Right lobe of liver (tissue), 6 donors: ENCODE results near the gene IRF9. TPM values are rescaled to one million over a fixed set of nuclear protein-coding genes. Genes with fewer than 3 reads are reported as not detected.
A peak's percentile ranks its signal among the peaks of the same experiment; 100 is the strongest.

Source experiments
- ATAC-seq, 4 donors: fragments of 200-7000 bp; cut with Tn5 transposase; one replicate each; pipeline ENCODE4 v1.9.1; 2020; ENCODE audit warnings: mild to moderate bottlenecking in 4 of 4, moderate library complexity in 4 of 4
- DNase-seq, 3 donors: peaks; one replicate each; pipeline ENCODE4 v3.0.0-alpha.2; 2020
- H3K27ac ChIP-seq, 3 donors: fragments of 200-600 bp; one replicate each; pipeline ENCODE4 v1.8.0; 2022
- H3K27me3 ChIP-seq, 2 donors: fragments of 200-600 bp; one replicate each; pipeline ENCODE4 v1.8.0; 2022
- H3K36me3 ChIP-seq, 4 donors: fragments of 200-600 bp; sonication (generic) in 1 of 4; one replicate each; pipeline versions ENCODE4 v1.5.1 to v1.8.0; 2017 to 2022; ENCODE audit warnings: control low read depth in 1 of 4
- H3K4me1 ChIP-seq, 4 donors: fragments of 200-600 bp; sonication (generic) in 1 of 4; one replicate each; pipeline versions ENCODE4 v1.5.1 to v1.8.0; 2017 to 2022; ENCODE audit warnings: control low read depth in 1 of 4
- H3K4me3 ChIP-seq, 3 donors: fragments of 200-600 bp; one replicate each; pipeline ENCODE4 v1.8.0; 2022
- H3K9me3 ChIP-seq, 4 donors: fragments of 200-600 bp; sonication (generic) in 1 of 4; one replicate each; pipeline versions ENCODE4 v1.5.1 to v1.8.0; 2017 to 2022; ENCODE audit warnings: control low read depth in 1 of 4
- POLR2A ChIP-seq: fragments of 450-650 bp; IDR thresholded peaks from one replicate; pipeline ENCODE4 v1.6.1; 2017; ENCODE audit warnings: antibody characterized with exemption, mild to moderate bottlenecking
- WGBS: methylation state at CpG from one replicate; pipeline ENCODE4 v1.1.6; 2018; ENCODE audit warnings: low coverage, low lambda C conversion rate; ENCODE audit not compliant: insufficient coverage; ENCODE audit errors: missing lambda C conversion rate; 5-methylcytosine and 5-hydroxymethylcytosine counted together
- intact Hi-C, 2 donors: fragments of 100-400 bp; cut with DNase I; formaldehyde crosslinking; loops; one replicate each; pipeline versions ENCODE4 v1.11.2 to v1.14.1; 2022
- total RNA-seq, 6 experiments: library from RNA; depleted of rRNA in 2 of 6; stranded (reverse); fragments of >200 nt in 2 of 6; fragmentation: NEBNext Ultra II Directional in 3 of 6; extraction: Animal tissue kit (Norgen Biotek cat#: 25700) in 3 of 6; gene quantifications; one replicate each; pipeline versions ENCODE4 v1.1.0 to v1.2.4, GENCODE V29; 2016 to 2023
- TF ChIP-seq, protein P1 (sequence below), 4 donors: fragments of 200-600 bp in 3 of 4; fragments of 450-650 bp in 1 of 4; IDR thresholded peaks; one replicate each; pipeline versions ENCODE4 v1.5.1 to v1.8.0; 2016 to 2022; ENCODE audit warnings: antibody characterized with exemption in 4 of 4, mild to moderate bottlenecking in 2 of 4
- donor health status: DM: no; HTN: yes; CAD: no.
- donor health status: DM: no; HTN: no; CAD: no.
- donor health status: DM: no; HTN: no; CAD: no.
- donor health status: DM: no; HTN: yes; CAD: no.
- donor health status: DM: no; HTN: yes; CAD: no.

The IRF9 gene
- total RNA-seq, 6 experiments from 2014 or later: 17.4 to 66.6 (median 37.2) TPM

DNA sequence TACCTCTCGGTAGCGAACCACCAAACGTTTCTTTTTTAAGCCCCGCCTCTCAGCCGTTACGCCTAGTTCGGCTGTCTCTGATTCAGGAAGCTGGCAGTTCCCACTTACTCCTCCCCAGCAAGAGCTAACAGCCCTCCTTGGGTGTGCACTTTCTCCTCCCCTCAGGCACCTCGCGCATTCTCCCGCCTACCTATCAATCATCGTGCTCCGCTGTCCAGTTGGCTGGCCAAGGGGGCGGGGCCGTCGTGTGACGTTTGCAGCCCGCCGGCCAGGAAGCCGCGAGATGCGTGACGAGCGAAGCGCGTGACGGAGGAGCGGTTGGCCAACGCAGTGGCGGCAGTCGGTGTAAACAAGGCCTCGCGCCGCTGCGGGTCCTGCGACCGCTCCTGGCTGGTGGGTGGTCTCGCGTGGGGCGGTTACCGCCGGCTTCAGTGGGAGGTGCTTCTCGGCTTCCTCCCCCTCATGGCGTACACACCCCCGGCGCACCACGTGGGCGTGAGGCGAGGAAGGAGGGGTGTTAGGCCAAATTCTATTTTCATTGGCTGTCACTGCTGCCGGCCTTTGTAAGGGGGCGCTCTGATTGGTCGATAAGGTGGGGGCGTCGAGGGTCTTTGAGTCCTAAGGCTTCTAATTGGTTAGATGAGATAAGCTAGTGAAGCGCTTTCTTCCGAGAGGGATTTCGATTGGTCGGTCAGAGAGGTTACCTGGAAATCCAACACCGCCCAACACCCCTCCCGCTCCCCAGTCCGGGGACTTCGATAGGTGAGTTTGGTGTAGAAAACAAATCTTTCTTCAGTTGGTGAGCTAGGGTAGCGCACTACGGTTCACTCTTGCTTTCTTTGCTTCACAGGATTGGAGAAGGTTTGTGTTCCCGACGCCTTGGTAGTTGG, 46.3 kb upstream of the IRF9 start, which contains the start of the genes DCAF11 and NRL:
TSS of gene DCAF11 (plus strand) at position 246 of the 890 bp plus-strand sequence. CDS start 818 bp downstream, outside the sequence.
TSS of gene NRL (minus strand) at position 418 of the 890 bp plus-strand sequence. CDS start 32,101 bp downstream, outside the sequence.
- peaks cover 0 to 28% (median 10%) of the 10 kb centered on the region in 4 donors for H3K36me3 ChIP-seq
- H3K4me3 ChIP-seq: peak within 1 kb of the TSS; percentile 63 to 82 (median 82)
- ATAC-seq (peak; percentile 82 to 93 (median 85)), DNase-seq (peak; percentile 99 to 100 (median 99))
- H3K27ac ChIP-seq: peak within 1 kb of the TSS; percentile 88 to 100 (median 89)
- H3K9me3 ChIP-seq: no peaks in the 10 kb centered on the region
- intact Hi-C loops: no loop called here
- under 1% methylated on average over 33 of the region's 65 CpGs for WGBS
- H3K4me1 ChIP-seq: peaks cover 0 to 34% (median 11%) of the 10 kb centered on the region in 4 donors
- TF ChIP-seq, protein P1, sequence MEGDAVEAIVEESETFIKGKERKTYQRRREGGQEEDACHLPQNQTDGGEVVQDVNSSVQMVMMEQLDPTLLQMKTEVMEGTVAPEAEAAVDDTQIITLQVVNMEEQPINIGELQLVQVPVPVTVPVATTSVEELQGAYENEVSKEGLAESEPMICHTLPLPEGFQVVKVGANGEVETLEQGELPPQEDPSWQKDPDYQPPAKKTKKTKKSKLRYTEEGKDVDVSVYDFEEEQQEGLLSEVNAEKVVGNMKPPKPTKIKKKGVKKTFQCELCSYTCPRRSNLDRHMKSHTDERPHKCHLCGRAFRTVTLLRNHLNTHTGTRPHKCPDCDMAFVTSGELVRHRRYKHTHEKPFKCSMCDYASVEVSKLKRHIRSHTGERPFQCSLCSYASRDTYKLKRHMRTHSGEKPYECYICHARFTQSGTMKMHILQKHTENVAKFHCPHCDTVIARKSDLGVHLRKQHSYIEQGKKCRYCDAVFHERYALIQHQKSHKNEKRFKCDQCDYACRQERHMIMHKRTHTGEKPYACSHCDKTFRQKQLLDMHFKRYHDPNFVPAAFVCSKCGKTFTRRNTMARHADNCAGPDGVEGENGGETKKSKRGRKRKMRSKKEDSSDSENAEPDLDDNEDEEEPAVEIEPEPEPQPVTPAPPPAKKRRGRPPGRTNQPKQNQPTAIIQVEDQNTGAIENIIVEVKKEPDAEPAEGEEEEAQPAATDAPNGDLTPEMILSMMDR (IDR thresholded peaks at IDR 0.05): no peak
- peak; percentile 84 for TF ChIP-seq POLR2A
- H3K27me3 ChIP-seq: no peaks in the 10 kb centered on the region

DNA sequence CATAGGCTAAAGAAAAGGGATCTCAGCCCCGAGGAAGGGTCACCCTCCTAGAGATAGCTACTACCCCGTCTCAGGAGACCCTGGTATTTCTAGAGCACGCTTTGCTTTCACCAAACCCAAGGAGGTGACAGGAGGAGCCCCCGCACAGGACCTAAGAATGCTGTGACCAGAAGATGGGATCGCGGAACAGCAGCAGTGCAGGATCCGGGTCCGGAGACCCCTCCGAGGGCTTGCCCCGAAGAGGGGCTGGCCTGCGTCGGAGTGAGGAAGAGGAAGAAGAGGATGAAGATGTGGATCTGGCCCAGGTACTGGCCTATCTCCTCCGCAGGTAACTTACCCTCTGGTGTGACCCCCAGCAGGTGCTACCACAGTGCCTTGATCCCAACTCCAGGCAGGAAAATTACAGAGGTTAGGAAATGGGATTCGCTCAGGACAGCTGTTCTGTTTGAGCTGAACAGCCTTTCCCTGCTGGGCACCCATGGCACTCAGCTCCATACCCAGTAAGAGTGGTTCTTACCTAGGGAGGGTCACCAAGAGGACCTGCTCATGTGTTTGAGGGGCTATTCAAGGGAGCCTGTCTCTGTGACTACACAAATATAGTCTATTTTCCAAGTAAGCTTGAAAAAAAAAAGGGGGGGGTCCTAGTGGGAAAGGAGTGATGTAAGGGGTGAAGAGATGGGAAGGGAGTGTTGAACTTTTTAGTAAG, 45.5 kb upstream of the IRF9 start:
- Histone ChIP-seq H3K4me1 (peaks cover 0 to 27% (median 9%) of the 10 kb centered on the region in 4 donors), H3K27me3 (no peaks in the 10 kb centered on the region), H3K36me3 (peaks cover 0 to 36% (median 12%) of the 10 kb centered on the region in 4 donors), H3K27ac (peak overlapping the region; percentile 88 to 100 (median 89)), H3K9me3 (no peaks in the 10 kb centered on the region), H3K4me3 (peak overlapping the region; percentile 50 to 82 (median 82))
- no peak for DNase-seq
- 0% methylated on average over 10 of the region's 14 CpGs for WGBS
- TF ChIP-seq, protein P1 (IDR thresholded peaks at IDR 0.05): no peak
- TF ChIP-seq POLR2A: no peak
- no peak for ATAC-seq
- intact Hi-C loops: no loop called here

DNA sequence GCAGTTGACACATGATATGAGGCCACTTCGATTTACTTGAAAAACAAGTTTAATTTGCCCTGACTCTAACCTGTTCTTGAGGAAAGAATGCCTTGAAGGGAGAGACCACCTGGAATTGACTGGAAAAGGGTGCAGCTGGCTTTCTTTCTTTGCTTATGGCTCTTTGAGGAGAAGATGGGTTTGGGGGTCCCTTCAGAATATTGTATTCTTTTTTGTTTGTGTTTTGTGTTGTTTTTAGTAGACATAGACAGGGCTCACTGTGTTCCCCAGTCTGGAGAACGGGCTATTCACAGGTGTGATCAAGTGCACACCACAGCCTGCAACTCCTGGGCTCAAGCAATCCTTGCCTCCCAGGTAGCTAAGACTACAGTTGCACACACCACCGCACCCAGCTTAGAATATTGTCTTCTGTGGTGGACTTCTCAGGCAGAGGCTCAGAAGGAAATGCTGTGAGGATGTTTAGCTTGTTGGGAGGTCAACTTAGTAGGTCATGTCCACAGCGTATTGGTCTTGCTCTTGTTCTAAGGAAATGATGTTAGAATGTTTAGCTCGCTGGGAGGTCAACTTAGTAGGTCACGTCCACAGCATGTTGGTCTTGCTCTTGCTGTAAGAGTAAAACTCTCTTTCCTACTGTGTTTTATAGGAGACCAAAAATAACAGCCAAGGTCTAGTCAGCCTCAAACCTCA, 44.8 kb upstream of the IRF9 start:
- H3K4me1 ChIP-seq: peaks cover 0 to 22% (median 6%) of the 10 kb centered on the region in 4 donors
- H3K27me3 ChIP-seq: no peaks in the 10 kb centered on the region
- DNase-seq (no peak), ATAC-seq (no peak)
- peaks cover 0 to 43% (median 16%) of the 10 kb centered on the region in 4 donors for H3K36me3 ChIP-seq
- TF ChIP-seq, protein P1 (IDR thresholded peaks at IDR 0.05): no peak
- no peak for TF ChIP-seq POLR2A
- intact Hi-C loops: no loop called here
- no peaks in the 10 kb centered on the region for H3K9me3 ChIP-seq
- peak overlapping the region; percentile 88 to 100 (median 89) for H3K27ac ChIP-seq
- WGBS: 21% methylated on average over 6 of the region's 6 CpGs
- H3K4me3 ChIP-seq: peak overlapping the region; percentile 50 to 82 (median 82)

DNA sequence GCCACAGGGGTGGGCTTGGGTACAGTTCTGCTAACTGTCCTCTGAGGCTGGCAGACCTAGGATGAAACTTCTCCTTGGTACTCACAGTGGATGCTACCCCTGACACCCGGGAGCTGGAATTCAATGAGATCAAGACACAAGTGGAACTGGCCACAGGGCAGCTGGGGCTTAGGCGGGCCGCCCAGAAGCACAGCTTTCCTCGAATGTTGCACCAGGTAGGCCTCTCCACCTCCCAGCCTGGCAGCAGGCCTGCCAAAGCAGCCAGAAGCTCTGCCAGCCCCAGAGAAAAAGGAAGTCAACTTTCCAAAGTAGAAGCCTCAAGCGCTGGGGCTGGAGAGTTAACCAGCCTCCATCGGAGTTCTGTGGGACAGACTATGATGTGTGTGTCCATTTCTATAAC, 43.9 kb upstream of the IRF9 start:
- TF ChIP-seq, protein P1 (IDR thresholded peaks at IDR 0.05): no peak
- TF ChIP-seq POLR2A: no peak
- Histone ChIP-seq H3K9me3 (no peaks in the 10 kb centered on the region), H3K4me1 (peaks cover 0 to 22% (median 6%) of the 10 kb centered on the region in 4 donors), H3K36me3 (peaks cover 3 to 52% (median 21%) of the 10 kb centered on the region in 4 donors), H3K4me3 (peak overlapping the region in 2 of 3 donors; percentile 82), H3K27me3 (no peaks in the 10 kb centered on the region), H3K27ac (peak overlapping the region in 1 of 3 donors; percentile 100)
- DNase-seq: peak; percentile 59 to 84 (median 80)
- no peak for ATAC-seq
- 23% methylated on average over 3 of the region's 6 CpGs for WGBS
- intact Hi-C loops: no loop called here
